A549 treated with dexamethasone at 1 μM for 4 hours (cell line): ENCODE measurements around the gene ARL2. TPM values are rescaled to one million over a fixed set of nuclear protein-coding genes. Genes with fewer than 3 reads are reported as not detected.

ENCODE experiments used
- total RNA-seq: library from RNA; stranded (reverse); fragments of 200-300 nt; extraction: Qiagen RNA extraction; gene quantifications from 5 replicates; pipeline ENCODE4 v1.2.3, GENCODE V29; 2022

ARL2 gene
- total RNA-seq, result 172 to 187 TPM (median 178 TPM) in 5 replicates

GRCh38 chr11:65013888-65014725 is at the start of gene ARL2:
Gene ARL2 (plus strand): TSS chr11:65014160. CDS start chr11:65014208, 48 bp downstream.

GRCh38 chr11:64971421-64972233 is 42.3 kb upstream of the ARL2 start, which contains the start of gene MAJIN:
Gene MAJIN (minus strand): TSS chr11:64972108. CDS start chr11:64959405, 12,703 bp downstream.

GRCh38 chr11:64996710-64997380 is 17.1 kb upstream of the ARL2 start, which contains the start of gene BATF2:
Gene BATF2 (minus strand): TSS chr11:64996971. CDS start chr11:64996914, 57 bp downstream.

GRCh38 chr11:65027213-65028067 is 13.5 kb downstream of the ARL2 start, which contains the start of gene SNX15:
Gene SNX15 (plus strand): TSS chr11:65027439. CDS start chr11:65027538, 99 bp downstream.

GRCh38 chr11:65040847-65041622 is 27.1 kb downstream of the ARL2 start, which contains the start of gene SAC3D1:
Gene SAC3D1 (plus strand): TSS chr11:65041210. CDS start chr11:65041293, 83 bp downstream.

GRCh38 chr11:65058419-65059054 is 44.6 kb downstream of the ARL2 start, which contains the start of gene NAALADL1:
Gene NAALADL1 (minus strand): TSS chr11:65058553. CDS start chr11:65058521, 32 bp downstream.

Other genes starting within 250 kb of the ARL2 start
- gene SF1, start 235.6 kb upstream of the ARL2 start, total RNA-seq, result 167 to 200 TPM (median 182 TPM) in 5 replicates
- gene MAP4K2, start 210.9 kb upstream of the ARL2 start, total RNA-seq, result 5.4 to 9.2 TPM (median 8.5 TPM) in 5 replicates
- 23.5 to 42.2 TPM (median 41.1 TPM) in 5 replicates for gene MEN1, start 203.6 kb upstream of the ARL2 start, total RNA-seq
- gene CDC42BPG, start 169.5 kb upstream of the ARL2 start, total RNA-seq, result 1.0 to 1.6 TPM (median 1.5 TPM) in 5 replicates
- 83.3 to 124 TPM (median 119 TPM) in 5 replicates for gene EHD1, start 135.5 kb upstream of the ARL2 start, total RNA-seq
- gene ATG2A, start 97.0 kb upstream of the ARL2 start, total RNA-seq, result 11.0 to 20.8 TPM (median 19.2 TPM) in 5 replicates
- gene PPP2R5B, start 89.5 kb upstream of the ARL2 start, total RNA-seq, result 3.5 to 4.4 TPM (median 4.1 TPM) in 5 replicates
- not detected in 5 replicates for gene GPHA2, start 78.3 kb upstream of the ARL2 start, total RNA-seq
- not detected in 5 replicates for gene MAJIN, start 42.1 kb upstream of the ARL2 start, total RNA-seq
- 0.33 to 0.65 TPM (median 0.47 TPM) in 5 replicates for gene BATF2, start 17.2 kb upstream of the ARL2 start, total RNA-seq
- 18.9 to 23.9 TPM (median 22.8 TPM) in 5 replicates for gene SNX15, start 13.3 kb downstream of the ARL2 start, total RNA-seq
- 33.5 to 51.7 TPM (median 49.0 TPM) in 5 replicates for gene SAC3D1, start 27.1 kb downstream of the ARL2 start, total RNA-seq
- gene NAALADL1, start 44.4 kb downstream of the ARL2 start, total RNA-seq, result 0.18 TPM in 1 of 5 replicates, not detected in the others
- 64.4 to 77.1 TPM (median 72.9 TPM) in 5 replicates for gene CDCA5, start 69.9 kb downstream of the ARL2 start, total RNA-seq
- 33.7 to 38.4 TPM (median 36.4 TPM) in 5 replicates for gene ZFPL1, start 70.1 kb downstream of the ARL2 start, total RNA-seq
- 55.8 to 61.2 TPM (median 60.5 TPM) in 5 replicates for gene VPS51, start 82.1 kb downstream of the ARL2 start, total RNA-seq
- 4.6 to 8.6 TPM (median 5.9 TPM) in 5 replicates for gene TM7SF2, start 97.7 kb downstream of the ARL2 start, total RNA-seq
- 11.1 to 19.9 TPM (median 19.4 TPM) in 5 replicates for gene ZNHIT2, start 103.5 kb downstream of the ARL2 start, total RNA-seq
- 854 to 960 TPM (median 861 TPM) in 5 replicates for gene FAU, start 108.0 kb downstream of the ARL2 start, total RNA-seq
- gene MRPL49, start 108.2 kb downstream of the ARL2 start, total RNA-seq, result 66.1 to 73.7 TPM (median 68.6 TPM) in 5 replicates
- 24.1 to 42.1 TPM (median 41.2 TPM) in 5 replicates for gene SYVN1, start 120.4 kb downstream of the ARL2 start, total RNA-seq
- gene SPDYC, start 156.1 kb downstream of the ARL2 start, total RNA-seq, result not detected in 5 replicates
- gene CAPN1, start 167.8 kb downstream of the ARL2 start, total RNA-seq, result 85.0 to 136 TPM (median 126 TPM) in 5 replicates
- gene POLA2, start 247.8 kb downstream of the ARL2 start, total RNA-seq, result 12.0 to 15.3 TPM (median 13.3 TPM) in 5 replicates